ELR (cell line): Measurements from ENCODE around the gene CHSY1.

Experiments used
- DNase-seq: peaks from one replicate; pipeline ENCODE4 v3.0.0-alpha.2; 2015; ENCODE audit warnings: low read depth

Gene CHSY1

GRCh38 chr15:101187820-101188636 lies 63.8 kb downstream of the CHSY1 start:
- DNase-seq = peak; percentile 83

- DNase-seq = no peak
Observed at GRCh38 chr15:101185770-101186169, 66.1 kb downstream of the CHSY1 start.

- DNase-seq = no peak
Observed at GRCh38 chr15:101185336-101185735, 66.5 kb downstream of the CHSY1 start.

GRCh38 chr15:101184830-101185229 lies 67.0 kb downstream of the CHSY1 start:
- no peak for DNase-seq

GRCh38 chr15:101183931-101184305 lies 67.9 kb downstream of the CHSY1 start:
- DNase-seq = no peak

GRCh38 chr15:101183226-101183930 lies 68.5 kb downstream of the CHSY1 start:
- no peak for DNase-seq

GRCh38 chr15:101182215-101182614 lies 69.6 kb downstream of the CHSY1 start:
- no peak for DNase-seq

- DNase-seq = no peak
Observed at GRCh38 chr15:101181349-101181748, 70.5 kb downstream of the CHSY1 start.

GRCh38 chr15:101180620-101181307 lies 71.1 kb downstream of the CHSY1 start:
- no peak for DNase-seq

GRCh38 chr15:101179341-101180153 lies 72.3 kb downstream of the CHSY1 start:
- DNase-seq = no peak

GRCh38 chr15:101178931-101179330 lies 72.9 kb downstream of the CHSY1 start:
- no peak for DNase-seq

GRCh38 chr15:101178479-101178878 lies 73.4 kb downstream of the CHSY1 start:
- DNase-seq = no peak

GRCh38 chr15:101177866-101178265 lies 74.0 kb downstream of the CHSY1 start:
- no peak for DNase-seq

GRCh38 chr15:101176625-101177024 lies 75.2 kb downstream of the CHSY1 start:
- peak; percentile 42 for DNase-seq

GRCh38 chr15:101175401-101175800 lies 76.4 kb downstream of the CHSY1 start:
- no peak for DNase-seq

GRCh38 chr15:101174152-101174920 lies 77.5 kb downstream of the CHSY1 start:
- DNase-seq = no peak

GRCh38 chr15:101173233-101174119 lies 78.4 kb downstream of the CHSY1 start:
- DNase-seq = no peak

- DNase-seq = no peak
Observed at GRCh38 chr15:101172501-101173071, 79.3 kb downstream of the CHSY1 start.

- DNase-seq = no peak
Observed at GRCh38 chr15:101171954-101172353, 79.9 kb downstream of the CHSY1 start.
